CD4-positive, alpha-beta T cell (primary cell): Measurements from ENCODE around the gene KRT33B. TPM values are rescaled to one million over a fixed set of nuclear protein-coding genes. Genes with fewer than 3 reads are reported as not detected.
A peak's percentile ranks its signal among the peaks of the same experiment; 100 is the strongest.

Experiments used
- ATAC-seq: fragments of 200-7000 bp; cut with Tn5 transposase; one replicate; pipeline ENCODE4 v1.10.0; 2022; ENCODE audit warnings: mild to moderate bottlenecking; ENCODE audit not compliant: poor library complexity
- CTCF ChIA-PET: fragments of 350-600 bp; sonication (Branson Sonifier 250); formaldehyde crosslinking; loops from one replicate; lab custom pipeline; 2021; ENCODE audit warnings: antibody characterized with exemption, inconsistent platforms; lab: Charles Lee
- POLR2A ChIA-PET: fragments of 350-600 bp; sonication (Branson Sonifier 250); formaldehyde crosslinking; loops from one replicate; lab custom pipeline; 2021; ENCODE audit warnings: antibody characterized with exemption, inconsistent platforms; lab: Charles Lee
- DNase-seq, 14 experiments: peaks; one replicate each; pipeline ENCODE4 v3.0.0-alpha.2; 2013 to 2020; ENCODE audit warnings: mixed read lengths in 2 of 14
- H3K27ac ChIP-seq, 2 donors: one replicate each; pipeline versions ENCODE4 v1.5.1 to v1.7.0; 2013; ENCODE audit warnings: low read length in 2 of 2, low read depth in 1 of 2, mild to moderate bottlenecking in 1 of 2
- H3K27me3 ChIP-seq, 2 experiments: 1 replicate in 1 of 2; 2 replicates in 1 of 2; pipeline versions ENCODE4 v1.6.1 to v1.7.0; 2013; ENCODE audit warnings: low read length in 2 of 2, control low read depth in 1 of 2, mild to moderate bottlenecking in 1 of 2, moderate library complexity in 1 of 2; ENCODE audit not compliant: insufficient read depth in 2 of 2, control insufficient read depth in 1 of 2
- H3K36me3 ChIP-seq: one replicate; pipeline ENCODE4 v1.6.1; 2013; ENCODE audit warnings: low read length, control low read depth; ENCODE audit not compliant: insufficient read depth
- H3K4me1 ChIP-seq: one replicate; pipeline ENCODE4 v1.6.1; 2013; ENCODE audit warnings: low read length, control low read depth; ENCODE audit not compliant: insufficient read depth
- H3K4me3 ChIP-seq: one replicate; pipeline ENCODE4 v1.5.1; 2013; ENCODE audit warnings: mild to moderate bottlenecking, low read length, moderate library complexity
- H3K9me3 ChIP-seq, 2 experiments: 1 replicate in 1 of 2; 2 replicates in 1 of 2; pipeline versions ENCODE4 v1.6.1 to v1.7.0; 2013; ENCODE audit warnings: low read length in 2 of 2, mild to moderate bottlenecking in 2 of 2, control low read depth in 1 of 2, moderate library complexity in 1 of 2; ENCODE audit not compliant: control insufficient read depth in 1 of 2, insufficient read depth in 1 of 2
- H3K27ac Mint-ChIP-seq: one replicate; pipeline ENCODE4 v1.8.0; 2020; ENCODE audit warnings: mixed read lengths
- H3K27me3 Mint-ChIP-seq: one replicate; pipeline ENCODE4 v1.8.0; 2021; ENCODE audit warnings: mixed read lengths
- H3K36me3 Mint-ChIP-seq: one replicate; pipeline ENCODE4 v1.8.0; 2021; ENCODE audit warnings: low read depth, mixed read lengths
- H3K4me1 Mint-ChIP-seq: one replicate; pipeline ENCODE4 v1.8.0; 2021; ENCODE audit warnings: low read depth, mixed read lengths
- H3K4me3 Mint-ChIP-seq: one replicate; pipeline ENCODE4 v1.8.0; 2020; ENCODE audit warnings: mild to moderate bottlenecking, mixed read lengths
- H3K9me3 Mint-ChIP-seq: one replicate; pipeline ENCODE4 v1.8.0; 2020; ENCODE audit warnings: mixed read lengths
- intact Hi-C, 2 experiments: fragments of 100-400 bp; cut with DNase I in 1 of 2; cut with micrococcal nuclease in 1 of 2; formaldehyde crosslinking; loops; one replicate each; pipeline versions ENCODE4 v1.15.1 to v1.9.0; 2023 to 2025; cut with DNase I, micrococcal nuclease
- total RNA-seq, 174 experiments: library from RNA in 2 of 174; stranded (reverse) in 2 of 174; gene quantifications; one replicate each; pipeline ENCODE4 v1.2.3 and lab custom pipeline; 2021 to 2026
- TF ChIP-seq, protein P1 (sequence below): fragments of 200-600 bp; IDR thresholded peaks from one replicate; pipeline ENCODE4 v1.8.0; 2022; ENCODE audit warnings: antibody characterized with exemption, mild to moderate bottlenecking

The KRT33B gene
- total RNA-seq, 2 experiments from 2014 or later, result not detected

DNA sequence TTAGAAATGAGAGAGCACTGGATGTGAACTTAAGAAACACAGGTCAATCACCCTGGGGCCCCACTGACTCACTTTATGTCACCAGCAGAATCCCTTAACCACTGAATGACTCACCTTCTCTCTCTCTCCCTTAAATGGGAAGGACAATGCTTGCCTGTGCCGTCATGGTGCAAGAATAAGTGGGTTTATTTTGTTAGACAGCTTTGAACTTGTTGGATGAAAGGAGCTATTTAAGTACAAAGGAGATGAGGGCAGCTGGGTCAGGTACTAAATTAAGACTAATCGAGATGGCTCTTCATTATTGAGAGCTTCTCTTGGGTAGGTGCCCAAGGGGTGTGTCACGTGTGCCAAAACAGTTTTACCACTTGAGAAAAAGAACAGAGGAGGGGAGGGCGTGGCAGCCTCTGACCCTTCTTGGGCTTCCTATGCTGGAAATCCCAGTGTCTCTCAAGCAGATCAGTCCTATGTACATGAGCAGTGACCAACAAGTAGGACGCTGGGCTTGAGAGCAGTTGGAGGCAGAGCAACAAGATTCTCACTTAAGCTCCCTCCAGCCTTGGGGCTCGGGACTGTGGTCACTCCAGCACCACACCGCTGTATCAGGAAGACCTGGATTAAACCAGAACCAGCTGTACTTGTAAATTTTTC lies 34.5 kb upstream of the KRT33B start:
- peak in 8 of 14 experiments; percentile 3 to 62 (median 30) for DNase-seq
- intact Hi-C loops, result no loop called here

DNA sequence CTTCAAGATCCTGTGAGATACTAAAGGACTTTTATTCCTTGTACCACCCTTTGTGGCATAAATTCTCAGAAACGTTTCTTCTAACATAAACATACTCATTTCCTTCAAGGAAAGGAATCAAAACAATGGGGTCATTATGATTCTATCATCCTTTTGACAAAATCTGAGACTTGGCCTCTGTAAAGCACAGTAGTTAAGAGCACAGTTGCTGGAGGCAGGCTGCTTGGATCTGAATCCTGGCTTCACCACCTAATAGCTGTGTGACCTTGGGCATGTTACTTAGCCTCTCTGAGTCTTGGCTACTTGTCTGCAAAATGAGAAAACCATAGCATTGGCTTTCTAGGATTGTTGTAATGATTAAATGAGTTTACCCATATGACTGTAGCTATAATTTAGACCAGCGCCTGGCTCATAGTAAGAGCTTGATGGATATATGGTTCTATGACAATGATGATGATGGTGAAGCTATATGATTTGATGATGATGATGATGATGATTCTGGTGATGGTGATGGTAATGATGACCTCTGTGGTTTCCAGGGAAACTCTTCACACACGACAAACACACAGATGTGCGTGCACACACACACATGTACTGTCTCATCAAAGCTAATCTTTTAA lies 33.9 kb upstream of the KRT33B start:
- intact Hi-C loops, result no loop called here

More for the DNA sequence above, 34.5 kb upstream of the KRT33B start:
- ChIA-PET CTCF (interaction anchor here (1.0 to 1.5 kb wide), 2 partner anchors 82 to 262 kb away, joined by 4 to 5 read pairs; no protein-coding TSS in a partner anchor), POLR2A (interaction anchor here (1.3 kb wide), 1 partner anchor 96 kb away, joined by 4 read pairs; no protein-coding TSS in a partner anchor)
- Histone ChIP-seq H3K36me3 (no peaks in the 10 kb centered on the region), H3K27me3 (no peaks in the 10 kb centered on the region), H3K4me1 (peaks cover 32% of the 10 kb centered on the region), H3K9me3 (no peaks in the 10 kb centered on the region), H3K27ac (no peak overlapping the region), H3K4me3 (no peak overlapping the region)
- peaks cover 39% of the 10 kb centered on the region for H3K4me1 Mint-ChIP-seq
- H3K9me3 Mint-ChIP-seq, result no peaks in the 10 kb centered on the region
- no peaks in the 10 kb centered on the region for H3K36me3 Mint-ChIP-seq
- no peak overlapping the region for H3K27ac Mint-ChIP-seq
- no peak overlapping the region for H3K4me3 Mint-ChIP-seq
- no peaks in the 10 kb centered on the region for H3K27me3 Mint-ChIP-seq
- ATAC-seq, result peak; percentile 76
- TF ChIP-seq, protein P1, sequence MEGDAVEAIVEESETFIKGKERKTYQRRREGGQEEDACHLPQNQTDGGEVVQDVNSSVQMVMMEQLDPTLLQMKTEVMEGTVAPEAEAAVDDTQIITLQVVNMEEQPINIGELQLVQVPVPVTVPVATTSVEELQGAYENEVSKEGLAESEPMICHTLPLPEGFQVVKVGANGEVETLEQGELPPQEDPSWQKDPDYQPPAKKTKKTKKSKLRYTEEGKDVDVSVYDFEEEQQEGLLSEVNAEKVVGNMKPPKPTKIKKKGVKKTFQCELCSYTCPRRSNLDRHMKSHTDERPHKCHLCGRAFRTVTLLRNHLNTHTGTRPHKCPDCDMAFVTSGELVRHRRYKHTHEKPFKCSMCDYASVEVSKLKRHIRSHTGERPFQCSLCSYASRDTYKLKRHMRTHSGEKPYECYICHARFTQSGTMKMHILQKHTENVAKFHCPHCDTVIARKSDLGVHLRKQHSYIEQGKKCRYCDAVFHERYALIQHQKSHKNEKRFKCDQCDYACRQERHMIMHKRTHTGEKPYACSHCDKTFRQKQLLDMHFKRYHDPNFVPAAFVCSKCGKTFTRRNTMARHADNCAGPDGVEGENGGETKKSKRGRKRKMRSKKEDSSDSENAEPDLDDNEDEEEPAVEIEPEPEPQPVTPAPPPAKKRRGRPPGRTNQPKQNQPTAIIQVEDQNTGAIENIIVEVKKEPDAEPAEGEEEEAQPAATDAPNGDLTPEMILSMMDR, result no peak

DNA sequence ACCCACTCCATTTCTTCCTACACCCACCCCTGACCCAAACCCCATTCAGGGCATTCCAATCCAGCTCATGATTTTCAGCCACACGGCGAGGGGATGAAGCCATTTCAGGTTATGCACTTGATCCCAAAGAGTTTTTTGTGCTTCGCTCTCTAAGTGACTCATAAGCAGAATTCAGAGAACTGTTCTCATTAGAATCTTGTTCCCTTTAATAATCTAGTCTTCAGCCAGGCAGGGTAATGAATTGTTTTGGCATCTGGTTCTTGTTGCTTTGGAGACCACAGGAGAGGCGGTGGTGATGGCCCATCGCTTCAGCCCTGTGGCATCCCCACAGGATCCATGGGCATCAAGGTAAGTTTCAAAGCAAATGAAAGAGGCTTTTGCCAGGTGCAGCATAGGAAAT lies 32.5 kb upstream of the KRT33B start:
- POLR2A ChIA-PET, result no interaction called here
- Histone ChIP-seq H3K4me3 (no peak overlapping the region), H3K27ac (no peak overlapping the region), H3K27me3 (no peaks in the 10 kb centered on the region), H3K36me3 (no peaks in the 10 kb centered on the region), H3K9me3 (no peaks in the 10 kb centered on the region), H3K4me1 (peaks cover 26% of the 10 kb centered on the region)
- no peak for DNase-seq
- intact Hi-C loops, result no loop called here
- Mint-ChIP-seq H3K27ac (no peak overlapping the region), H3K27me3 (no peaks in the 10 kb centered on the region), H3K4me1 (peaks cover 30% of the 10 kb centered on the region), H3K36me3 (no peaks in the 10 kb centered on the region), H3K4me3 (no peak overlapping the region), H3K9me3 (no peaks in the 10 kb centered on the region)
- no peak for ATAC-seq
- TF ChIP-seq, protein P1, result no peak
- CTCF ChIA-PET, result no interaction called here

More for the DNA sequence above, 33.9 kb upstream of the KRT33B start:
- Mint-ChIP-seq H3K27me3 (no peaks in the 10 kb centered on the region), H3K36me3 (no peaks in the 10 kb centered on the region), H3K27ac (no peak overlapping the region), H3K9me3 (no peaks in the 10 kb centered on the region), H3K4me3 (no peak overlapping the region), H3K4me1 (peaks cover 34% of the 10 kb centered on the region)
- DNase-seq (peak in 1 of 14 experiments; percentile 12), ATAC-seq (no peak)
- H3K36me3 ChIP-seq, result no peaks in the 10 kb centered on the region
- no peak overlapping the region for H3K4me3 ChIP-seq
- CTCF ChIA-PET, result interaction anchor here (1.0 to 1.5 kb wide), 2 partner anchors 81 to 263 kb away, joined by 4 to 5 read pairs; no protein-coding TSS in a partner anchor
- POLR2A ChIA-PET, result no interaction called here
- H3K9me3 ChIP-seq, result no peaks in the 10 kb centered on the region
- H3K27ac ChIP-seq, result no peak overlapping the region
- no peaks in the 10 kb centered on the region for H3K27me3 ChIP-seq
- TF ChIP-seq, protein P1, result no peak
- peaks cover 27% of the 10 kb centered on the region for H3K4me1 ChIP-seq
